Measurements from ENCODE around the gene NUSAP1. TPM values are rescaled to one million over a fixed set of nuclear protein-coding genes. Genes with fewer than 3 reads are reported as not detected.

NUSAP1 gene
- total RNA-seq, 2 donors from 2014 or later: 3.9 to 28.2 TPM

DNA sequence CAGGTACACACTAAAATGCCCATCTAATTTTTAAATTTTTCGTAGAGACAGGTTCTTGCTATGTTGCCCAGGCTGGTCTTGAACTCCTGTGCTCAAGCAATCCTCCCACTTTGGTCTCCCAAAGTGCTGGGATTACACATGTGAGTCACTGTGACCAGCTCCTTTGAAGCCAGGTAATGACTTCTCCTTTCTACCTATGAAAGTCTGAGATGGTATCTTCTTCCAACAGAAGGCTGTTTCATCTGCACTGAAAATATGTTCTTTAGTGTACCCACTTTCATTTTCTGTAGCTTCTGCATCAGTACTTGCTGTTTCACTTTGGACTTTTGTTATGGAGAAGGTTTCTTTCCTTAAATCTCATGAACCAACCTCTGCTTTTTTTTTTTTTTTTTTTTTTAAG lies 9.1 kb upstream of the NUSAP1 start:
- Histone ChIP-seq H3K27ac (no peak overlapping the region), H3K4me3 (no peak overlapping the region), H3K36me3 (no peaks in the 10 kb centered on the region), H3K9me3 (no peaks in the 10 kb centered on the region), H3K27me3 (replicated peaks; ENCODE audit: insufficient read depth) (no peaks in the 10 kb centered on the region), H3K4me1 (replicated peaks) (no peaks in the 10 kb centered on the region)
- intact Hi-C loops (cut with DNase I): no loop called here
- DNase-seq (ENCODE audit: low spot score): no peak
- 96% methylated on average over 1 of the region's 1 CpG for WGBS
- TF ChIP-seq POLR2AphosphoS5 (IDR thresholded peaks at IDR 0.05) (no peak), CTCF (IDR thresholded peaks at IDR 0.05) (no peak), POLR2A (IDR thresholded peaks at IDR 0.05) (no peak)

- TF ChIP-seq CTCF (IDR thresholded peaks at IDR 0.05): no peak
- no peak for TF ChIP-seq POLR2A (IDR thresholded peaks at IDR 0.05)
- TF ChIP-seq POLR2AphosphoS5 (IDR thresholded peaks at IDR 0.05): no peak
- Histone ChIP-seq H3K4me1 (replicated peaks) (no peaks in the 10 kb centered on the region), H3K27ac (no peak overlapping the region), H3K27me3 (replicated peaks; ENCODE audit: insufficient read depth) (no peaks in the 10 kb centered on the region), H3K36me3 (no peaks in the 10 kb centered on the region), H3K4me3 (no peak overlapping the region), H3K9me3 (no peaks in the 10 kb centered on the region)
- intact Hi-C loops (cut with DNase I): no loop called here
- 58% methylated on average over 6 of the region's 6 CpGs for WGBS
- DNase-seq (ENCODE audit: low spot score): no peak
Measured at GRCh38 chr15:41331281-41331680, 1.4 kb upstream of the NUSAP1 start.

- intact Hi-C loops (cut with DNase I): no loop called here
- Histone ChIP-seq H3K27ac (peak overlapping the region; percentile 1 to 68), H3K9me3 (no peaks in the 10 kb centered on the region), H3K36me3 (no peaks in the 10 kb centered on the region), H3K27me3 (replicated peaks; ENCODE audit: insufficient read depth) (no peaks in the 10 kb centered on the region), H3K4me1 (replicated peaks) (no peaks in the 10 kb centered on the region), H3K4me3 (peak overlapping the region; percentile 49 to 77)
- WGBS: 1% methylated on average over 14 of the region's 14 CpGs
- peak; percentile 52 for DNase-seq (ENCODE audit: low spot score)
- TF ChIP-seq POLR2A (IDR thresholded peaks at IDR 0.05) (no peak), CTCF (IDR thresholded peaks at IDR 0.05) (peak in 2 of 4 experiments; percentile 61 to 75)
Measured at GRCh38 chr15:41331833-41332193, 868 bp upstream of the NUSAP1 start.

GRCh38 chr15:41333026-41333562 lies 413 bp downstream of the NUSAP1 start:
- peak overlapping the region; percentile 49 to 77 for H3K4me3 ChIP-seq
- H3K27ac ChIP-seq: peak overlapping the region; percentile 49 to 68
- intact Hi-C loops (cut with DNase I): no loop called here
- no peaks in the 10 kb centered on the region for H3K4me1 ChIP-seq (replicated peaks)
- H3K27me3 ChIP-seq (replicated peaks; ENCODE audit: insufficient read depth): no peaks in the 10 kb centered on the region
- DNase-seq (ENCODE audit: low spot score): no peak
- TF ChIP-seq POLR2AphosphoS5 (IDR thresholded peaks at IDR 0.05): no peak
- no peak for TF ChIP-seq CTCF (IDR thresholded peaks at IDR 0.05)
- no peak for TF ChIP-seq POLR2A (IDR thresholded peaks at IDR 0.05)
- 1% methylated on average over 26 of the region's 26 CpGs for WGBS
- H3K36me3 ChIP-seq: no peaks in the 10 kb centered on the region
- no peaks in the 10 kb centered on the region for H3K9me3 ChIP-seq

DNA sequence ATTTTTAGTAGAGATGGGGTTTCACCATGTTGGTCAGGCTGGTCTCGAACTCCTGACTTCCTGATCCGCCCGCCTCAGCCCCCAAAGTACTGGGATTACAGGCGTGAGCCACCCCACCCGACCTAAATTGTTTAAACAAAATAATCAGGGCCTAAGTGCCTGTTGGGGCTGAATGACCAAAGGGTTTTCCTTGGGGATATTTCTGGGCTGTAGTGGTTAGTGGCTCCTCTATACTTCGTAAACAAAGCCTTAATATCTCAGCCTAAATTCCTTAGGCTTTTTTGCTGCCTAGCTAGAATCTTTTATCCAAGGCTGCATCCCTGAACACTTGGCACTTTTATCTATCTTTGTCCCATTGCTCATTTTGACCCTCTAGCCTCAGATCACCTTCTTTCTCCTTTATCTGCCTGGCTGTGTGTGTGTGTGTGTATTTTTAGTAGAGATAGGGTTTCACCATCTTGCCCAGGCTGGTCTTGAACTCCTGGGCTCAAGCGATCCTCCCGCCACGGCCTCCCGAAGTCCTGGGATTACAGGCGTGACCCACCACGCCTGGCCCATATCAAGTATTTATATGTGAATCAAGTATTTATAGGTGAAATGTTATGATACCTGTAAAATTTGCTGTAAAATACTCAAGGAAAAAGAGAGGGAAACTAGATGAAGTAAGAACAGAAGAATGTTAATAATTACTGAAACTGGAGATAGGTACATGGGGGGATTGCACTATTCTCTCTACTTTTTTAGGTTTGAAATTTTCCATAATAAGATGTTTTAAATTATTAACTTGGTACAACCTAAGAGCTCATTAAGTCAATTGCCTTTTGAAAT lies 1.8 kb downstream of the NUSAP1 start:
- no peaks in the 10 kb centered on the region for H3K27me3 ChIP-seq (replicated peaks; ENCODE audit: insufficient read depth)
- no peaks in the 10 kb centered on the region for H3K9me3 ChIP-seq
- intact Hi-C loops (cut with DNase I): no loop called here
- H3K4me1 ChIP-seq (replicated peaks): no peaks in the 10 kb centered on the region
- WGBS: 89% methylated on average over 12 of the region's 12 CpGs
- H3K36me3 ChIP-seq: no peaks in the 10 kb centered on the region
- no peak for DNase-seq (ENCODE audit: low spot score)
- H3K4me3 ChIP-seq: no peak overlapping the region
- no peak overlapping the region for H3K27ac ChIP-seq
- TF ChIP-seq POLR2A (IDR thresholded peaks at IDR 0.05) (no peak), POLR2AphosphoS5 (IDR thresholded peaks at IDR 0.05) (no peak), CTCF (IDR thresholded peaks at IDR 0.05) (no peak)
